H1 (cell line): ENCODE measurements around the gene FBXO7. TPM values are rescaled to one million over a fixed set of nuclear protein-coding genes. Genes with fewer than 3 reads are reported as not detected.

ENCODE experiments used
- CTCF ChIA-PET: fragments of 300-600 bp; sonication (Branson Sonifier 250); formaldehyde crosslinking; loops from one replicate; lab custom pipeline; 2021; ENCODE audit not compliant: partially characterized antibody; lab: Charles Lee
- POLR2A ChIA-PET: fragments of 300-600 bp; sonication (Branson Sonifier 250); formaldehyde crosslinking; loops from one replicate; lab custom pipeline; 2021; ENCODE audit warnings: inconsistent platforms; ENCODE audit not compliant: partially characterized antibody; lab: Charles Lee
- DNase-seq, 2 experiments: peaks; one replicate each; pipeline versions ENCODE4 v3.0.0 to v3.0.0-alpha.2; 2010 to 2022; ENCODE audit warnings: low spot score in 2 of 2, low read depth in 1 of 2, mixed read lengths in 1 of 2
- FAIRE-seq: peaks from 2 replicates; lab custom pipeline; 2011; peaks lifted over from hg19 to GRCh38; lab: Jason Lieb, UNC
- H2AFZ ChIP-seq: 2 replicates; pipeline ENCODE4 v1.8.1; 2012; ENCODE audit warnings: low read length, inconsistent platforms
- H2AK5ac ChIP-seq: 2 replicates; pipeline ENCODE4 v1.6.1; 2013; ENCODE audit warnings: low read depth, low read length
- H2BK120ac ChIP-seq: replicated peaks from 2 replicates; pipeline ENCODE3; 2013; ENCODE audit warnings: low read depth, low read length, inconsistent platforms
- H2BK12ac ChIP-seq: 2 replicates; pipeline ENCODE4 v1.6.1; 2013; ENCODE audit warnings: low read depth, low read length
- H2BK15ac ChIP-seq: 2 replicates; pipeline ENCODE4 v1.6.1; 2013; ENCODE audit warnings: low read length
- H2BK20ac ChIP-seq: 2 replicates; pipeline ENCODE4 v1.6.1; 2013; ENCODE audit warnings: low read length
- H2BK5ac ChIP-seq: 2 replicates; pipeline ENCODE4 v1.6.1; 2013; ENCODE audit warnings: low read depth, low read length
- H3K14ac ChIP-seq: 2 replicates; pipeline ENCODE4 v1.6.1; 2013; ENCODE audit warnings: inconsistent platforms; ENCODE audit not compliant: insufficient read length
- H3K18ac ChIP-seq: 2 replicates; pipeline ENCODE4 v1.6.1; 2013; ENCODE audit warnings: low read length; ENCODE audit errors: extremely low read depth
- H3K23ac ChIP-seq: 2 replicates; pipeline ENCODE4 v1.6.1; 2013; ENCODE audit warnings: inconsistent platforms; ENCODE audit not compliant: insufficient read length
- H3K23me2 ChIP-seq: 2 replicates; pipeline ENCODE4 v1.6.1; 2013; ENCODE audit warnings: low read depth, low read length
- H3K27ac ChIP-seq: 2 replicates; pipeline ENCODE4 v1.6.1; 2011; ENCODE audit warnings: low read depth, low read length, inconsistent platforms
- H3K27me3 ChIP-seq, 4 experiments: replicated peaks in 1 of 4; 1 replicate in 1 of 4; 2 replicates in 3 of 4; pipeline versions ENCODE4 v1.6.1 to v1.8.1; 2011 to 2013; ENCODE audit warnings: low read length in 3 of 4, mild to moderate bottlenecking in 3 of 4, inconsistent platforms in 2 of 4, mixed read lengths in 2 of 4, moderate library complexity in 1 of 4; ENCODE audit not compliant: control insufficient read depth in 3 of 4, insufficient read depth in 3 of 4; ENCODE audit errors: extremely low read depth in 1 of 4
- H3K36me3 ChIP-seq, 4 experiments: 2 replicates each; pipeline versions ENCODE4 v1.6.1 to v1.8.1; 2011 to 2013; ENCODE audit warnings: mild to moderate bottlenecking in 4 of 4, low read length in 3 of 4, moderate library complexity in 2 of 4, control low read depth in 1 of 4, inconsistent platforms in 1 of 4; ENCODE audit not compliant: insufficient read depth in 4 of 4, control insufficient read depth in 2 of 4
- H3K4ac ChIP-seq: replicated peaks from 2 replicates; pipeline ENCODE3; 2013; ENCODE audit warnings: low read length, low read depth, mixed read lengths, inconsistent platforms; ENCODE audit not compliant: insufficient read length
- H3K4me1 ChIP-seq, 4 experiments: replicated peaks in 1 of 4; 1 replicate in 1 of 4; 2 replicates in 3 of 4; pipeline versions ENCODE4 v1.6.1 to v1.8.1; 2011 to 2013; ENCODE audit warnings: low read length in 3 of 4, inconsistent platforms in 2 of 4, mixed read lengths in 1 of 4; ENCODE audit not compliant: insufficient read depth in 4 of 4, control insufficient read depth in 3 of 4
- H3K4me2 ChIP-seq, 2 experiments: 2 replicates each; pipeline versions ENCODE4 v1.6.1 to v1.8.1; 2011 to 2013; ENCODE audit warnings: low read depth in 2 of 2, low read length in 2 of 2, control low read depth in 1 of 2, inconsistent platforms in 1 of 2, mild to moderate bottlenecking in 1 of 2; ENCODE audit not compliant: insufficient read depth in 1 of 2
- H3K4me3 ChIP-seq, 4 experiments: fragments of 200-600, 300-600 bp in 1 of 4; sonication (generic), shearing (Covaris generic), sonication (Bioruptor Twin) in 1 of 4; 2 replicates each; pipeline versions ENCODE4 v1.5.1 to v1.8.1; 2011 to 2016; ENCODE audit warnings: low read length in 4 of 4, low read depth in 3 of 4, control low read depth in 2 of 4, inconsistent platforms in 2 of 4, mild to moderate bottlenecking in 2 of 4, mixed read lengths in 1 of 4, moderate library complexity in 1 of 4; ENCODE audit not compliant: insufficient read depth in 2 of 4; ENCODE audit errors: extremely low read depth in 1 of 4
- H3K56ac ChIP-seq: replicated peaks from 2 replicates; pipeline ENCODE3; 2013; ENCODE audit warnings: low read depth, mild to moderate bottlenecking, mixed read lengths, low read length, inconsistent platforms; ENCODE audit not compliant: insufficient read length
- H3K79me1 ChIP-seq: 2 replicates; pipeline ENCODE4 v1.6.1; 2013; ENCODE audit warnings: low read depth, low read length, control low read depth
- H3K79me2 ChIP-seq, 2 experiments: 2 replicates each; pipeline versions ENCODE4 v1.6.1 to v1.8.1; 2012 to 2013; ENCODE audit warnings: low read length in 2 of 2, mild to moderate bottlenecking in 2 of 2, inconsistent platforms in 1 of 2; ENCODE audit not compliant: insufficient read depth in 2 of 2, control insufficient read depth in 1 of 2
- H3K9ac ChIP-seq, 4 experiments: replicated peaks in 1 of 4; 1 replicate in 1 of 4; 2 replicates in 3 of 4; pipeline versions ENCODE4 v1.6.1 to v1.8.1; 2011 to 2013; ENCODE audit warnings: low read depth in 3 of 4, low read length in 3 of 4, control low read depth in 2 of 4, mild to moderate bottlenecking in 2 of 4, moderate library complexity in 2 of 4, inconsistent platforms in 1 of 4; ENCODE audit errors: extremely low read depth in 1 of 4
- H3K9me3 ChIP-seq, 2 experiments: 2 replicates each; pipeline versions ENCODE4 v1.6.1 to v1.8.1; 2012 to 2013; ENCODE audit warnings: mild to moderate bottlenecking in 2 of 2, moderate library complexity in 2 of 2, control low read depth in 1 of 2, inconsistent platforms in 1 of 2, low read depth in 1 of 2, low read length in 1 of 2, mixed read lengths in 1 of 2; ENCODE audit not compliant: insufficient read depth in 2 of 2
- H4K20me1 ChIP-seq, 2 experiments: replicated peaks in 1 of 2; 2 replicates each; pipeline versions ENCODE3 to v1.8.1; 2011 to 2013; ENCODE audit warnings: inconsistent platforms in 2 of 2, low read length in 2 of 2, mild to moderate bottlenecking in 1 of 2; ENCODE audit not compliant: insufficient read depth in 2 of 2, control insufficient read depth in 1 of 2
- H4K5ac ChIP-seq: 2 replicates; pipeline ENCODE4 v1.6.1; 2013; ENCODE audit warnings: low read length, low read depth, mixed read lengths, inconsistent platforms; ENCODE audit not compliant: insufficient read length
- H4K8ac ChIP-seq: 2 replicates; pipeline ENCODE4 v1.8.0; 2013; ENCODE audit warnings: mild to moderate bottlenecking, moderate library complexity, low read length, inconsistent platforms; ENCODE audit not compliant: insufficient read depth; ENCODE audit errors: extremely low read depth
- H4K91ac ChIP-seq: replicated peaks from 2 replicates; pipeline ENCODE3; 2013; ENCODE audit warnings: low read length, mixed read lengths, inconsistent platforms; ENCODE audit not compliant: insufficient read length
- CBX8 ChIP-seq: fragments of 300-800, 300-1000 bp; sonication (generic); IDR thresholded peaks from 2 replicates; pipeline ENCODE4 v1.7.1; 2016; ENCODE audit warnings: low read depth, low read length, borderline replicate concordance
- CREB1 ChIP-seq: IDR thresholded peaks from 2 replicates; pipeline ENCODE4 v1.6.1; 2012; ENCODE audit warnings: inconsistent platforms
- EZH2 ChIP-seq: fragments of 200-600 bp; sonication (generic); IDR thresholded peaks from 2 replicates; pipeline ENCODE4 v1.7.1; 2012; ENCODE audit warnings: low read depth, mild to moderate bottlenecking, moderate library complexity, low read length, inconsistent platforms; ENCODE audit not compliant: severe bottlenecking
- FOSL1 ChIP-seq: IDR thresholded peaks from 2 replicates; pipeline ENCODE4 v1.6.1; 2011; ENCODE audit warnings: mild to moderate bottlenecking, low read depth, low read length, moderate library complexity; ENCODE audit not compliant: insufficient read depth
- GTF2F1 ChIP-seq: IDR thresholded peaks from 2 replicates; pipeline ENCODE4 v1.6.1; 2012; ENCODE audit warnings: low read depth, low read length, improper control_type of control experiment, borderline replicate concordance
- HDAC2 ChIP-seq, 2 experiments: fragments of 300-600 bp in 1 of 2; sonication (generic) in 1 of 2; IDR thresholded peaks; 2 replicates each; pipeline ENCODE4 v1.6.1; 2011 to 2012; ENCODE audit warnings: low read depth in 2 of 2, low read length in 2 of 2, mild to moderate bottlenecking in 2 of 2, moderate library complexity in 2 of 2, borderline replicate concordance in 1 of 2, inconsistent platforms in 1 of 2
- HDAC6 ChIP-seq: IDR thresholded peaks from one replicate; pipeline ENCODE4 v1.7.1; 2012; ENCODE audit warnings: low read depth, mild to moderate bottlenecking, inconsistent platforms, low read length, moderate library complexity
- KDM4A ChIP-seq: IDR thresholded peaks from one replicate; pipeline ENCODE4 v1.7.1; 2012; ENCODE audit warnings: low read depth, mild to moderate bottlenecking, moderate library complexity, low read length, inconsistent platforms; ENCODE audit not compliant: severe bottlenecking
- MAFK ChIP-seq: IDR thresholded peaks from 2 replicates; pipeline ENCODE4 v1.6.1; 2012; ENCODE audit warnings: low read depth, mild to moderate bottlenecking, improper control_type of control experiment, low read length
- PHF8 ChIP-seq: fragments of 200-600 bp; sonication (generic); conservative IDR thresholded peaks from 2 replicates; pipeline ENCODE4 v1.7.1; 2012; ENCODE audit warnings: low read depth, mild to moderate bottlenecking, inconsistent platforms, low read length, moderate library complexity
- RXRA ChIP-seq: IDR thresholded peaks from 2 replicates; pipeline ENCODE4 v1.6.1; 2011; ENCODE audit warnings: low read depth, mild to moderate bottlenecking, low read length, moderate library complexity; ENCODE audit not compliant: insufficient read depth
- SP2 ChIP-seq: IDR thresholded peaks from 2 replicates; pipeline ENCODE4 v1.6.1; 2012; ENCODE audit warnings: mild to moderate bottlenecking, low read length, inconsistent platforms
- TAF1 ChIP-seq: IDR thresholded peaks from 2 replicates; pipeline ENCODE4 v1.6.1; 2011; ENCODE audit warnings: mild to moderate bottlenecking, low read depth, low read length
- WGBS, 2 experiments: shearing (Covaris generic) in 1 of 2; methylation state at CpG; one replicate each; pipeline versions ENCODE4 v1.1.6 to v1.1.7; 2013 to 2015; ENCODE audit warnings: low lambda C conversion rate in 2 of 2, mixed read lengths in 2 of 2, inconsistent platforms in 1 of 2, low coverage in 1 of 2, missing lambda C conversion rate in 1 of 2; ENCODE audit not compliant: insufficient replicate concordance in 2 of 2, insufficient coverage in 1 of 2, insufficient read length in 1 of 2; ENCODE audit errors: extremely low coverage in 1 of 2, missing lambda C conversion rate in 1 of 2; 5-methylcytosine and 5-hydroxymethylcytosine counted together
- polyA plus RNA-seq, 7 experiments: library from polyadenylated mRNA; depleted of rRNA in 3 of 7; stranded (reverse) in 5 of 7; unstranded in 2 of 7; fragments of >200 nt in 5 of 7; fragments of 200-250 nt in 2 of 7; gene quantifications; 1 replicate in 5 of 7; 2 replicates in 1 of 7; 4 replicates in 1 of 7; pipeline versions ENCODE4 v1.2.1 to v1.2.3, GENCODE V29; 2011 to 2013; ENCODE audit warnings: missing spikeins in 2 of 7, mixed read lengths in 2 of 7
- total RNA-seq: library from RNA; stranded (reverse); fragmentation: NEBNext Ultra II Directional; extraction: Animal tissue kit (Norgen Biotek cat#: 25700); gene quantifications from 2 replicates; pipeline ENCODE4 v1.2.1, GENCODE V29; 2021
- TF ChIP-seq, protein P1 (sequence below): IDR thresholded peaks from 2 replicates; pipeline ENCODE4 v1.6.1; 2012; ENCODE audit warnings: inconsistent platforms

Gene FBXO7
- total and polyA plus RNA-seq, 2 of the 8 experiments (the other 6 are each of a cell fraction or from before 2014, with no cell fraction given): 62.7 to 76.1 TPM

- H3K4me1 ChIP-seq: no peaks in the 10 kb centered on the region; a peak in 1 of 7 replicates
- no peak overlapping the region for H4K8ac ChIP-seq
- no peak overlapping the region for H3K14ac ChIP-seq
- no peak overlapping the region for H3K4ac ChIP-seq
- H2BK12ac ChIP-seq: no peak overlapping the region
- no peak overlapping the region for H3K56ac ChIP-seq
- H3K27ac ChIP-seq: no peak overlapping the region
- no peak overlapping the region for H4K5ac ChIP-seq
- H3K18ac ChIP-seq: no peak overlapping the region
- H4K20me1 ChIP-seq: peaks cover 3 to 5% of the 10 kb centered on the region in 2 experiments
- no peak overlapping the region for H3K23ac ChIP-seq
- no peak overlapping the region for H2BK20ac ChIP-seq
- no peak overlapping the region for H2AFZ ChIP-seq
- H3K23me2 ChIP-seq: peaks cover 4% of the 10 kb centered on the region
- no peak overlapping the region for H3K4me2 ChIP-seq
- 89% methylated on average over 5 of the region's 5 CpGs; no CpG with 5 or more reads in 1 of the 2 experiments for WGBS, 2 experiments
- no peak overlapping the region for H3K4me3 ChIP-seq
- ChIA-PET POLR2A (no interaction called here), CTCF (interaction anchor here (0.6 to 6.6 kb wide), 22 partner anchors 10 to 1500 kb away, joined by 3 to 102 read pairs (median 5); partner anchors contain the start of gene FBXO7)
- H3K79me1 ChIP-seq: no peaks in the 10 kb centered on the region
- DNase-seq (no peak), FAIRE-seq (no peak)
- H3K27me3 ChIP-seq: no peaks in the 10 kb centered on the region
- no peak overlapping the region for H4K91ac ChIP-seq
- no peaks in the 10 kb centered on the region for H3K9me3 ChIP-seq
- no peak overlapping the region for H2BK15ac ChIP-seq
- H2AK5ac ChIP-seq: no peak overlapping the region
- H3K36me3 ChIP-seq: peaks cover 0 to 2% (median 0%) of the 10 kb centered on the region in 4 experiments; a peak in 3 of 8 replicates
- no peak overlapping the region for H2BK5ac ChIP-seq
- no peaks in the 10 kb centered on the region for H3K79me2 ChIP-seq
- no peak overlapping the region for H3K9ac ChIP-seq
- no peak overlapping the region for H2BK120ac ChIP-seq
- no peak for TF ChIP-seq GTF2F1
- no peak for TF ChIP-seq MAFK
- no peak for TF ChIP-seq HDAC2 (IDR thresholded peaks at IDR 0.05; ENCODE audit: borderline replicate concordance in 1 of 2, low read depth in 2 of 2, low read length in 2 of 2)
- no peak for TF ChIP-seq KDM4A
- no peak for TF ChIP-seq CBX8
- TF ChIP-seq, protein P1, sequence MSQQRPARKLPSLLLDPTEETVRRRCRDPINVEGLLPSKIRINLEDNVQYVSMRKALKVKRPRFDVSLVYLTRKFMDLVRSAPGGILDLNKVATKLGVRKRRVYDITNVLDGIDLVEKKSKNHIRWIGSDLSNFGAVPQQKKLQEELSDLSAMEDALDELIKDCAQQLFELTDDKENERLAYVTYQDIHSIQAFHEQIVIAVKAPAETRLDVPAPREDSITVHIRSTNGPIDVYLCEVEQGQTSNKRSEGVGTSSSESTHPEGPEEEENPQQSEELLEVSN: no peak
- TF ChIP-seq HDAC6: no peak
- TF ChIP-seq PHF8: no peak
- no peak for TF ChIP-seq SP2
- TF ChIP-seq EZH2: no peak
- no peak for TF ChIP-seq CREB1
- no peak for TF ChIP-seq FOSL1
- TF ChIP-seq TAF1: no peak
- no peak for TF ChIP-seq RXRA
Observed at GRCh38 chr22:32527756-32528155, 53.1 kb downstream of the FBXO7 start.
